ENCODE results near the gene RHEB.

- TF ChIP-seq CTCF (IDR thresholded peaks at IDR 0.05; ENCODE audit: low read depth, low read length) (no peak), POLR2A (IDR thresholded peaks at IDR 0.05; ENCODE audit: extremely low read depth, insufficient read length) (no peak), MYC (IDR thresholded peaks at IDR 0.05; ENCODE audit: low read depth, low read length) (no peak), MAX (IDR thresholded peaks at IDR 0.05; ENCODE audit: low read depth, low read length) (0 out of 2 replicates have a peak, but pooled peaks have one; percentile 12)
Measured at GRCh38 chr7:151440799-151441445, 78.8 kb downstream of the RHEB start.

Data from NB4 (cell line).